ENCODE data around the gene SLC25A29.

- TF ChIP-seq CTCF (tag by site-specific recombination; IDR thresholded peaks at IDR 0.05) (no peak), ZFP69B (tag by site-specific recombination; IDR thresholded peaks at IDR 0.05) (no peak), ZNF629 (tag by site-specific recombination; IDR thresholded peaks at IDR 0.05) (no peak), ZNF274 (IDR thresholded peaks at IDR 0.05; ENCODE audit: low read length) (no peak), ZNF274 (tag by site-specific recombination; IDR thresholded peaks at IDR 0.05; ENCODE audit: borderline replicate concordance) (no peak), ZNF561 (tag by site-specific recombination; IDR thresholded peaks at IDR 0.05; ENCODE audit: borderline replicate concordance) (no peak), ZSCAN5A (tag by site-specific recombination; IDR thresholded peaks at IDR 0.05) (no peak), ZNF558 (tag by site-specific recombination; IDR thresholded peaks at IDR 0.05) (no peak), ZBTB11 (tag by site-specific recombination; conservative IDR thresholded peaks at IDR 0.05; ENCODE audit: low read depth) (no peak), ZNF155 (tag by site-specific recombination; IDR thresholded peaks at IDR 0.05) (no peak), ZBTB49 (tag by site-specific recombination; IDR thresholded peaks at IDR 0.05; ENCODE audit: low read depth) (no peak), ZNF18 (tag by site-specific recombination; IDR thresholded peaks at IDR 0.05) (no peak), ZNF404 (tag by site-specific recombination; IDR thresholded peaks at IDR 0.05) (no peak), ZNF23 (tag by site-specific recombination; IDR thresholded peaks at IDR 0.05; ENCODE audit: borderline replicate concordance) (no peak), ZNF501 (tag by site-specific recombination; IDR thresholded peaks at IDR 0.05) (no peak)
These were observed 44.7 kb upstream of the SLC25A29 start for GRCh38 chr14:100350986-100351385.
